Measurements from ENCODE around the gene TLCD1.

The TLCD1 gene

DNA sequence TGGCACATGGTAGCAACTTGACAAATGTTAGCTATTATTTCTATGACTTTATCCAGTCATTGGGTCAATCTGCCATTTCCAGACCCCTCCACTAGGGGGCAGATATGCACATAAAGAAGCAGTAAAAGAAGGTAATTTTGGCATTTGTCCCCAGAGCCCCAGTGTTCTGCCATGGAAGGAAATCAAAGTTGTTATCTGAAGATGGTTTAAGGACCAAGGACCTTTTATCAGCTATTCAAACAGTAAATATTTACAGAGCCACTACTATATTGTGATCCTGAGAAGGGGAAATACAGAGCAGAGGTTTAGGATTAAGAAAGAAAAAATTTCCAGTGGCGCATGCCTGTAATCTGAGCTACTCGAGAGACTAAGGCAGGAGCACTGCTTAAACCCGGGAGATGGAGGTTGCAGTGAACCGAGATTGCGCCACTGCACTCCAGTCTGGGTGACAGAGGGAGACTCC lies 37.8 kb upstream of the TLCD1 start:
- Histone ChIP-seq H3K4me2 (peak overlapping the region; percentile 74), H3K27ac (peak overlapping the region; percentile 68; the same call in 1 of the 2 replicates), H3K4me1 (ENCODE audit: low read depth, poor library complexity, severe bottlenecking) (peaks cover 43% of the 10 kb centered on the region), H3K9ac (no peak overlapping the region; the same call in 1 of the 2 replicates), H2AFZ (ENCODE audit: low read depth) (no peak overlapping the region), H3K4me3 (IDR thresholded peaks at IDR 0.05; ENCODE audit: insufficient read depth, low read depth, low read length) (no peak overlapping the region), H4K20me1 (ENCODE audit: insufficient read depth) (no peaks in the 10 kb centered on the region), H3K27me3 (ENCODE audit: insufficient read depth, low read depth) (no peaks in the 10 kb centered on the region), H3K36me3 (ENCODE audit: insufficient read depth) (no peaks in the 10 kb centered on the region), H3K79me2 (ENCODE audit: insufficient read depth, low read depth) (no peaks in the 10 kb centered on the region)
- TF ChIP-seq, protein P1, sequence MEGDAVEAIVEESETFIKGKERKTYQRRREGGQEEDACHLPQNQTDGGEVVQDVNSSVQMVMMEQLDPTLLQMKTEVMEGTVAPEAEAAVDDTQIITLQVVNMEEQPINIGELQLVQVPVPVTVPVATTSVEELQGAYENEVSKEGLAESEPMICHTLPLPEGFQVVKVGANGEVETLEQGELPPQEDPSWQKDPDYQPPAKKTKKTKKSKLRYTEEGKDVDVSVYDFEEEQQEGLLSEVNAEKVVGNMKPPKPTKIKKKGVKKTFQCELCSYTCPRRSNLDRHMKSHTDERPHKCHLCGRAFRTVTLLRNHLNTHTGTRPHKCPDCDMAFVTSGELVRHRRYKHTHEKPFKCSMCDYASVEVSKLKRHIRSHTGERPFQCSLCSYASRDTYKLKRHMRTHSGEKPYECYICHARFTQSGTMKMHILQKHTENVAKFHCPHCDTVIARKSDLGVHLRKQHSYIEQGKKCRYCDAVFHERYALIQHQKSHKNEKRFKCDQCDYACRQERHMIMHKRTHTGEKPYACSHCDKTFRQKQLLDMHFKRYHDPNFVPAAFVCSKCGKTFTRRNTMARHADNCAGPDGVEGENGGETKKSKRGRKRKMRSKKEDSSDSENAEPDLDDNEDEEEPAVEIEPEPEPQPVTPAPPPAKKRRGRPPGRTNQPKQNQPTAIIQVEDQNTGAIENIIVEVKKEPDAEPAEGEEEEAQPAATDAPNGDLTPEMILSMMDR (conservative IDR thresholded peaks at IDR 0.05; ENCODE audit: low read depth, low read length): peak; percentile 99

DNA sequence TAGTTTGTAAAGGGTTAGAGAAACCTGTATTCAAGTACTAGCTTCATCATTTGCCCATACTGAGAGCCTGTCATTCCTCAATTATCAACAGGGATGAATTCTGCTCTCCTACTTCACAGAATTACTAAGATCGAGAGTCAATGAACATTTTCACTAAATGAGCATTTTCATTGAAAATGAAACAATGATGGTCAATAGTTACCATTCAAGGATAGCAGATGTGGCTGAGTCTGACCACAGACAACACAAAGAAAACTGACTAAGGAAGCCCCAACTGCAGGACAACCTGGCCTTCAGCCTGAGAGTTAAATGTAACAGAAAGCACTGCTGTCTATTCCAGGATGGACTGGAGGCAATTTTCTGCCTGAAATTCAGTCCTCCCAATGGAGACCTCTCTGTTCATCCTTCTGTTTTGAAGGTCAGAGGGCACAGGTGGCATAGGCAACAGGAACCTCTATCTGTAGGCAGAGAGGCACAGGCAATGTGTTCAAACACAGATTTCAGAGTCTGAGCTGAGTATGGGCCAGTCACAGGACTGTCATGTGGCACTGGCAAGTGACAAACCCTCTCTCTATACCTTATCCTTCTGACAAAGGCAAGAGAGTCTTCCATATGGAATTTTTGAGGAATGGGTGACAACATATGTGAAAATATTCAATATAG lies 37.2 kb upstream of the TLCD1 start:
- peaks cover 43% of the 10 kb centered on the region for H3K4me1 ChIP-seq (ENCODE audit: low read depth, poor library complexity, severe bottlenecking)
- TF ChIP-seq, protein P1 (conservative IDR thresholded peaks at IDR 0.05; ENCODE audit: low read depth, low read length): no peak
- H4K20me1 ChIP-seq (ENCODE audit: insufficient read depth): no peaks in the 10 kb centered on the region
- H3K36me3 ChIP-seq (ENCODE audit: insufficient read depth): no peaks in the 10 kb centered on the region
- no peaks in the 10 kb centered on the region for H3K27me3 ChIP-seq (ENCODE audit: insufficient read depth, low read depth)
- no peak overlapping the region for H2AFZ ChIP-seq (ENCODE audit: low read depth)
- peak overlapping the region; percentile 74 for H3K4me2 ChIP-seq
- H3K79me2 ChIP-seq (ENCODE audit: insufficient read depth, low read depth): no peaks in the 10 kb centered on the region
- H3K27ac ChIP-seq: peak overlapping the region; percentile 68
- peak overlapping the region; percentile 9; the same call in 1 of the 2 replicates for H3K9ac ChIP-seq
- no peak overlapping the region for H3K4me3 ChIP-seq (IDR thresholded peaks at IDR 0.05; ENCODE audit: insufficient read depth, low read depth, low read length)

DNA sequence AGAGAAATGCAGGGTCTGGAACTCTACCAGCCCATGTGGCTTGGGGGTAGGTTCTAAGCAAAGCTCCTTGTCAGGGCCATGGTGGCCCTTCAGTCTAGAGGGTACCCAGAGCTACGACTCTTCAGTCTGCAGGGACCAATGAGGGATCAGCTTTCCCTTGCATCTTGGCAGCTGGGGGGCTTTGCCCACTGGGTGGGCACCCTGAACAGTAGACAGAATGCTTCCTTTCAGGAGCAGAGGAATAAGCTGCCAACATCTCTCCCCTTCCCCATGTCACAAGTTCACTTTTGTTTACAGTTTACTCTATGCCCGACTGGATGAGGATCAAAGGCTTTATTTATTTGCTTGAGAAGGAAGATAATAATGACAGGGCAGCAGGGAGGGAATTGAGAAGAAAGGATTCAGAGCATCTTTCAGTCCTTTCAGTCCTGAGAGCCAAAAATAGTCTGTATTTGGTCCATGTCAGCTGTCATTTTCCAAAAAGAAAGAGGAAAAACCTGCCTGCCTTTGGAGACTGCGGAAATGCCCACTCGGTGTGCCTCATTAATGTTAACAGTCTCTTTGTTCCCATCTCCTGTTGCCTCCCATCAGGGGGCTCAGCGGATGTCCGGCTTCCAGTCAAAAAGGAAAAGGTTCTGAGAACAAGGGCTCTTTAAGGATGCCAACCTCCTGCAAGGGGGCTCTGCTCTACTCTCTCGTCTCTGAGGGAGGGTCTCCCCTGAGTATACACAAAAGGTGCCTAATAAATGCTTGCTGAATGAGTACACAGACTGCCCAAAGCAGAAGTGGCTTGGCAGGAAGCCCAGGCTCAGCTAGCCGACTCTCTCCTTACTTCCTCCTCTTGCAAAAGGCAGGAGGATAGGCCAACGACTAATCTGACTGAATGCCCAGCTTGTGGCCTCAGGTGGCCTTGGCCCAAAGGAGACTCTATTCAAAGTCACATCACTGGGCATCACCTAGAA lies 34.8 kb upstream of the TLCD1 start:
- Histone ChIP-seq H3K4me2 (no peak overlapping the region), H3K27ac (no peak overlapping the region), H3K27me3 (ENCODE audit: insufficient read depth, low read depth) (no peaks in the 10 kb centered on the region), H3K79me2 (ENCODE audit: insufficient read depth, low read depth) (no peaks in the 10 kb centered on the region), H3K9ac (no peak overlapping the region), H3K36me3 (ENCODE audit: insufficient read depth) (no peaks in the 10 kb centered on the region), H2AFZ (ENCODE audit: low read depth) (no peak overlapping the region), H4K20me1 (ENCODE audit: insufficient read depth) (no peaks in the 10 kb centered on the region), H3K4me3 (IDR thresholded peaks at IDR 0.05; ENCODE audit: insufficient read depth, low read depth, low read length) (no peak overlapping the region), H3K4me1 (ENCODE audit: low read depth, poor library complexity, severe bottlenecking) (peaks cover 37% of the 10 kb centered on the region)
- TF ChIP-seq, protein P1 (conservative IDR thresholded peaks at IDR 0.05; ENCODE audit: low read depth, low read length): no peak

DNA sequence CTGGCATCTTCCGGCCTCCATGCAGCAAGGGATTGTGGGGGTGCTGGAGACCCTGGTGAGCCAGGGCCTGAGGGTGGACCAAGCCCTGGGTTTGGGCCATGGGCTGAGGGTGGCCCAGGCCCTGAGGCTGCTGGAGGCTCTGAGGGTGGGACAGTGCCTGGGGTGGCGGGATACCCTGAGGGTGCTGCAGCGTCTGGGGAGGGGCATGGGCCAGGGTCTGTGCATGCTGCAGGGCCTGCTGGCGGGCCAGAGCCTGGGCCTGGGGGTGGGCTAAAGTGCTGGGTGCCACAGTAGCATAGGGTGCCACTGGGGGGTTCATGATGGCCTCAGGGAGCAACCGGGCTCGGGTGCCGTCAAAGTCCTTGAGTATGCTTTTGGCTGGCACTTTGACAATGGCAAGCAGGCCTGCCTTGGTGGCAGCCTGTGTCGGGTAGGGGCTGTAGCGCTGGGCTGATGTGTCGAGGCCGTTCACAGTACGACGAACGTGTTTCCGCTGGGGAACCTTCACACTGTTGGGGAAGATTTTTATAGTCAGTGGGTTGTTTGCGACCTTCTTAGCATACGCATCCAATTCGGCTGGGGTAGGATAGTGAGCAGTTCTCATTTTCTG lies 33.3 kb upstream of the TLCD1 start:
- TF ChIP-seq, protein P1 (conservative IDR thresholded peaks at IDR 0.05; ENCODE audit: low read depth, low read length): no peak
- Histone ChIP-seq H2AFZ (ENCODE audit: low read depth) (no peak overlapping the region), H3K27ac (no peak overlapping the region), H3K4me3 (IDR thresholded peaks at IDR 0.05; ENCODE audit: insufficient read depth, low read depth, low read length) (no peak overlapping the region), H3K27me3 (ENCODE audit: insufficient read depth, low read depth) (no peaks in the 10 kb centered on the region), H3K4me2 (no peak overlapping the region), H4K20me1 (ENCODE audit: insufficient read depth) (no peaks in the 10 kb centered on the region), H3K4me1 (ENCODE audit: low read depth, poor library complexity, severe bottlenecking) (peaks cover 35% of the 10 kb centered on the region), H3K9ac (no peak overlapping the region), H3K79me2 (ENCODE audit: insufficient read depth, low read depth) (no peaks in the 10 kb centered on the region), H3K36me3 (ENCODE audit: insufficient read depth) (no peaks in the 10 kb centered on the region)

Data from KMS-11 (cell line).